Measurements from ENCODE around the gene CDK4.

DNA sequence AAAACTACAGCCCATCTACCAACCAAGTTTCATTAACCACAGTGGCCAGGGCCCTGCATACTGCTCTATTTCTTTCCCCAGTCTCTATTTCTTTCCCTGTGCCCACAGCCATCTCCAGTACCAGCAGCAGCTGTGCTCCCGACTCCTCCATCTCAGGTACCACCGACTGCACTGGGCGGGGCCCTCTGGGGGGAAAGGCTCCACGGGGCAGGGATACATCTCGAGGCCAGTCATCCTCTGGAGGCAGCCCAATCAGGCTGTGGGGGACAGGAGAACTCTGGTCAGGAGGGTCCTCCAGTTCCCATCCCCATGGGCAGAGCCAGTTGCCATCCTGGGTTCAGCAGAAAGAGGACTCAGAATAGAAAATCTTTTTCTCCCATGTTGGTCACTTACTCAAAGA, 3.0 kb downstream of the CDK4 start:
- TF ChIP-seq POLR2A (IDR thresholded peaks at IDR 0.05; ENCODE audit: low read length) (no peak), GATA1 (IDR thresholded peaks at IDR 0.05; ENCODE audit: low read depth, low read length) (no peak)
